Measurements from ENCODE around the gene UBA52. TPM values are rescaled to one million over a fixed set of nuclear protein-coding genes. Genes with fewer than 3 reads are reported as not detected.

UBA52 gene
- total RNA-seq, 3 donors from 2014 or later: 729 to 865 (median 831) TPM

GRCh38 chr19:18608805-18609716 is 37.4 kb downstream of the UBA52 start:
- Histone ChIP-seq H3K4me1 (peaks cover 12 to 22% of the 10 kb centered on the region in 2 donors), H3K27ac (no peak overlapping the region), H3K9me3 (no peaks in the 10 kb centered on the region), H3K27me3 (peaks cover 23 to 92% of the 10 kb centered on the region in 2 donors), H3K36me3 (no peaks in the 10 kb centered on the region), H3K4me3 (no peak overlapping the region)
- TF ChIP-seq CTCF (IDR thresholded peaks at IDR 0.05) (no peak), POLR2AphosphoS5 (IDR thresholded peaks at IDR 0.05) (no peak), POLR2A (IDR thresholded peaks at IDR 0.05) (no peak)
- DNase-seq (ENCODE audit: low spot score in 2 of 2): no peak
- intact Hi-C loops (cut with DNase I; ENCODE audit: low total_unique reads): no loop called here

GRCh38 chr19:18609717-18610051 is 38.0 kb downstream of the UBA52 start:
- no peaks in the 10 kb centered on the region for H3K9me3 ChIP-seq
- no peaks in the 10 kb centered on the region for H3K36me3 ChIP-seq
- no peak overlapping the region for H3K27ac ChIP-seq
- H3K27me3 ChIP-seq: peaks cover 23 to 91% of the 10 kb centered on the region in 2 donors
- no peak for DNase-seq (ENCODE audit: low spot score in 2 of 2)
- H3K4me3 ChIP-seq: no peak overlapping the region
- TF ChIP-seq POLR2AphosphoS5 (IDR thresholded peaks at IDR 0.05) (no peak), POLR2A (IDR thresholded peaks at IDR 0.05) (no peak), CTCF (IDR thresholded peaks at IDR 0.05) (no peak)
- intact Hi-C loops (cut with DNase I; ENCODE audit: low total_unique reads): no loop called here
- H3K4me1 ChIP-seq: peaks cover 12 to 22% of the 10 kb centered on the region in 2 donors

- TF ChIP-seq POLR2AphosphoS5 (IDR thresholded peaks at IDR 0.05) (no peak), POLR2A (IDR thresholded peaks at IDR 0.05) (no peak), CTCF (IDR thresholded peaks at IDR 0.05) (no peak)
Observed at GRCh38 chr19:18610245-18610555, 38.5 kb downstream of the UBA52 start.

GRCh38 chr19:18610556-18611326 is 39.1 kb downstream of the UBA52 start:
- TF ChIP-seq CTCF (IDR thresholded peaks at IDR 0.05) (no peak), POLR2A (IDR thresholded peaks at IDR 0.05) (no peak), POLR2AphosphoS5 (IDR thresholded peaks at IDR 0.05) (no peak)
- peaks cover 23 to 80% of the 10 kb centered on the region in 2 donors for H3K27me3 ChIP-seq
- H3K4me1 ChIP-seq: peaks cover 11 to 22% of the 10 kb centered on the region in 2 donors
- H3K27ac ChIP-seq: no peak overlapping the region
- intact Hi-C loops (cut with DNase I; ENCODE audit: low total_unique reads): no loop called here
- no peaks in the 10 kb centered on the region for H3K36me3 ChIP-seq
- H3K4me3 ChIP-seq: no peak overlapping the region
- no peak for DNase-seq (ENCODE audit: low spot score in 2 of 2)
- H3K9me3 ChIP-seq: no peaks in the 10 kb centered on the region

More at GRCh38 chr19:18610245-18610555, 38.5 kb downstream of the UBA52 start:
- Histone ChIP-seq H3K9me3 (no peaks in the 10 kb centered on the region), H3K27me3 (peaks cover 23 to 86% of the 10 kb centered on the region in 2 donors), H3K4me1 (peaks cover 12 to 22% of the 10 kb centered on the region in 2 donors), H3K36me3 (no peaks in the 10 kb centered on the region), H3K27ac (no peak overlapping the region), H3K4me3 (no peak overlapping the region)
- no peak for DNase-seq (ENCODE audit: low spot score in 2 of 2)
- intact Hi-C loops (cut with DNase I; ENCODE audit: low total_unique reads): no loop called here

All from breast epithelium (tissue), 4 donors.